B cell (primary cell): ENCODE results near the gene PLCD3.

Source experiments
- EZH2 ChIP-seq: IDR thresholded peaks from 2 replicates; pipeline ENCODE4 v1.6.1; 2012; ENCODE audit warnings: borderline replicate concordance, low read depth, mild to moderate bottlenecking, moderate library complexity, low read length; ENCODE audit not compliant: insufficient read depth, poor library complexity, severe bottlenecking
- TF ChIP-seq, protein P1 (sequence below): fragments of 200-600 bp; IDR thresholded peaks from one replicate; pipeline ENCODE4 v1.8.0; 2022; ENCODE audit warnings: antibody characterized with exemption, mild to moderate bottlenecking

DNA sequence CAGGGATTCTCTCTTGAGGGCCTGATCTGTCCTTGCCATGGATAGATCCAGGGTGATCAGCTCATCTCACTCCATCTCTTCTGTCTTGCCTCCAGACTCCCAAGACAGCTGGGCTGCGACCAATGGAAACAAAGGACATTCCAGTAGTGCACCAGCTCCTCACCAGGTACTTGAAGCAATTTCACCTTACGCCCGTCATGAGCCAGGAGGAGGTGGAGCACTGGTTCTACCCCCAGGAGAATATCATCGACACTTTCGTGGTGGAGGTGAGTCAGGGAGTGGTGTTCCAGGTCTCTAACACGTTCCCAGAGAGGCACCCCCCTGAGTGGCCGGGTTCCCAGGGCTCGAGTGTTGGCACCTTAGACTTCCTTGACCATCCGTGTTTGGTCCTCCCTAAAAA, 29.5 kb downstream of the PLCD3 start:
- TF ChIP-seq, protein P1, sequence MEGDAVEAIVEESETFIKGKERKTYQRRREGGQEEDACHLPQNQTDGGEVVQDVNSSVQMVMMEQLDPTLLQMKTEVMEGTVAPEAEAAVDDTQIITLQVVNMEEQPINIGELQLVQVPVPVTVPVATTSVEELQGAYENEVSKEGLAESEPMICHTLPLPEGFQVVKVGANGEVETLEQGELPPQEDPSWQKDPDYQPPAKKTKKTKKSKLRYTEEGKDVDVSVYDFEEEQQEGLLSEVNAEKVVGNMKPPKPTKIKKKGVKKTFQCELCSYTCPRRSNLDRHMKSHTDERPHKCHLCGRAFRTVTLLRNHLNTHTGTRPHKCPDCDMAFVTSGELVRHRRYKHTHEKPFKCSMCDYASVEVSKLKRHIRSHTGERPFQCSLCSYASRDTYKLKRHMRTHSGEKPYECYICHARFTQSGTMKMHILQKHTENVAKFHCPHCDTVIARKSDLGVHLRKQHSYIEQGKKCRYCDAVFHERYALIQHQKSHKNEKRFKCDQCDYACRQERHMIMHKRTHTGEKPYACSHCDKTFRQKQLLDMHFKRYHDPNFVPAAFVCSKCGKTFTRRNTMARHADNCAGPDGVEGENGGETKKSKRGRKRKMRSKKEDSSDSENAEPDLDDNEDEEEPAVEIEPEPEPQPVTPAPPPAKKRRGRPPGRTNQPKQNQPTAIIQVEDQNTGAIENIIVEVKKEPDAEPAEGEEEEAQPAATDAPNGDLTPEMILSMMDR, result no peak
- TF ChIP-seq EZH2, result no peak
